Measurements from ENCODE around the gene TLCD4. TPM values are rescaled to one million over a fixed set of nuclear protein-coding genes. Genes with fewer than 3 reads are reported as not detected.

Gene TLCD4
- total RNA-seq: 5.1 to 6.2 TPM (median 5.6 TPM) in 3 replicates

GRCh38 chr1:95117207-95118066 lies at the start of gene TLCD4:
Gene TLCD4, plus strand, starts transcription at chr1:95117355. Its CDS starts 26,547 bp downstream, at chr1:95143902.
- H3K27me3 Mint-ChIP-seq (ENCODE audit: low read depth): peaks cover 25% of the 10 kb centered on the region
- H3K4me3 Mint-ChIP-seq: peak within 1 kb of the TSS; percentile 93
- H3K27ac Mint-ChIP-seq: peak within 1 kb of the TSS; percentile 91
- no peak for TF ChIP-seq CTCF (IDR thresholded peaks at IDR 0.05; ENCODE audit: unreplicated experiment)
- H3K36me3 Mint-ChIP-seq: no peaks in the 10 kb centered on the region
- no peaks in the 10 kb centered on the region for H3K9me3 Mint-ChIP-seq
- peaks cover 32% of the 10 kb centered on the region for H3K4me1 Mint-ChIP-seq
- peak; percentile 42 to 68 for DNase-seq (ENCODE audit: low spot score in 2 of 2, unreplicated experiment in 2 of 2)

- H3K27ac Mint-ChIP-seq: no peak overlapping the region
- peaks cover 8% of the 10 kb centered on the region for H3K4me1 Mint-ChIP-seq
- no peaks in the 10 kb centered on the region for H3K27me3 Mint-ChIP-seq (ENCODE audit: low read depth)
- H3K9me3 Mint-ChIP-seq: peaks cover 10% of the 10 kb centered on the region
- H3K36me3 Mint-ChIP-seq: peaks cover 20% of the 10 kb centered on the region
- no peak overlapping the region for H3K4me3 Mint-ChIP-seq
- TF ChIP-seq CTCF (IDR thresholded peaks at IDR 0.05; ENCODE audit: unreplicated experiment): no peak
- no peak for DNase-seq (ENCODE audit: low spot score in 2 of 2, unreplicated experiment in 2 of 2)
These were observed 49.6 kb upstream of the TLCD4 start for GRCh38 chr1:95067568-95067967.

GRCh38 chr1:95068956-95069709 lies 48.0 kb upstream of the TLCD4 start:
- Mint-ChIP-seq H3K36me3 (peaks cover 5% of the 10 kb centered on the region), H3K4me3 (no peak overlapping the region), H3K27ac (no peak overlapping the region)

GRCh38 chr1:95069710-95070093 lies 47.5 kb upstream of the TLCD4 start:
- no peak for TF ChIP-seq CTCF (IDR thresholded peaks at IDR 0.05; ENCODE audit: unreplicated experiment)
- no peak overlapping the region for H3K4me3 Mint-ChIP-seq
- H3K4me1 Mint-ChIP-seq: peaks cover 11% of the 10 kb centered on the region
- H3K27ac Mint-ChIP-seq: no peak overlapping the region
- no peaks in the 10 kb centered on the region for H3K27me3 Mint-ChIP-seq (ENCODE audit: low read depth)
- DNase-seq (ENCODE audit: low spot score in 2 of 2, unreplicated experiment in 2 of 2): no peak
- peaks cover 2% of the 10 kb centered on the region for H3K36me3 Mint-ChIP-seq
- no peaks in the 10 kb centered on the region for H3K9me3 Mint-ChIP-seq

More at GRCh38 chr1:95068956-95069709, 48.0 kb upstream of the TLCD4 start:
- Mint-ChIP-seq H3K4me1 (peaks cover 11% of the 10 kb centered on the region), H3K9me3 (peaks cover 2% of the 10 kb centered on the region), H3K27me3 (ENCODE audit: low read depth) (no peaks in the 10 kb centered on the region)
- no peak for DNase-seq (ENCODE audit: low spot score in 2 of 2, unreplicated experiment in 2 of 2)
- no peak for TF ChIP-seq CTCF (IDR thresholded peaks at IDR 0.05; ENCODE audit: unreplicated experiment)

- H3K4me3 Mint-ChIP-seq: peak overlapping the region; percentile 97
- DNase-seq (ENCODE audit: low spot score in 2 of 2, unreplicated experiment in 2 of 2): no peak
- H3K36me3 Mint-ChIP-seq: peaks cover 2% of the 10 kb centered on the region
- peak overlapping the region; percentile 98 for H3K27ac Mint-ChIP-seq
- TF ChIP-seq CTCF (IDR thresholded peaks at IDR 0.05; ENCODE audit: unreplicated experiment): no peak
- no peaks in the 10 kb centered on the region for H3K27me3 Mint-ChIP-seq (ENCODE audit: low read depth)
- H3K4me1 Mint-ChIP-seq: peaks cover 11% of the 10 kb centered on the region
- no peaks in the 10 kb centered on the region for H3K9me3 Mint-ChIP-seq
These were observed 45.6 kb upstream of the TLCD4 start for GRCh38 chr1:95071539-95071938.

All from mesothelial cell of epicardium (in vitro differentiated cells).